HG03196 (cell line): Measurements from ENCODE around the gene BRICD5.

Experiments
- ATAC-seq: cut with Tn5 transposase; IDR thresholded peaks from one replicate; pipeline ENCODE4 v1.9.1; 2021; ENCODE audit not compliant: unreplicated experiment

Gene BRICD5

GRCh38 chr16:2183671-2184070, 27.0 kb downstream of the BRICD5 start:
- no peak for ATAC-seq

- no peak for ATAC-seq
Observed at GRCh38 chr16:2181952-2182351, 28.7 kb downstream of the BRICD5 start.

GRCh38 chr16:2180962-2181923, 29.4 kb downstream of the BRICD5 start:
- ATAC-seq, result no peak

- ATAC-seq, result no peak
Observed at GRCh38 chr16:2180461-2180860, 30.2 kb downstream of the BRICD5 start.

- no peak for ATAC-seq
Observed at GRCh38 chr16:2179576-2179975, 31.1 kb downstream of the BRICD5 start.

- ATAC-seq, result no peak
Observed at GRCh38 chr16:2179107-2179501, 31.6 kb downstream of the BRICD5 start.

- ATAC-seq, result no peak
Observed at GRCh38 chr16:2178321-2179106, 32.1 kb downstream of the BRICD5 start.

- no peak for ATAC-seq
Observed at GRCh38 chr16:2177561-2177960, 33.1 kb downstream of the BRICD5 start.

- no peak for ATAC-seq
Observed at GRCh38 chr16:2177101-2177500, 33.6 kb downstream of the BRICD5 start.

GRCh38 chr16:2176047-2176446, 34.6 kb downstream of the BRICD5 start:
- ATAC-seq, result no peak

GRCh38 chr16:2175454-2175853, 35.2 kb downstream of the BRICD5 start:
- ATAC-seq, result no peak

GRCh38 chr16:2174396-2175131, 36.1 kb downstream of the BRICD5 start:
- no peak for ATAC-seq

- ATAC-seq, result no peak
Observed at GRCh38 chr16:2173916-2174315, 36.7 kb downstream of the BRICD5 start.

- ATAC-seq, result no peak
Observed at GRCh38 chr16:2173366-2173765, 37.3 kb downstream of the BRICD5 start.

- no peak for ATAC-seq
Observed at GRCh38 chr16:2172688-2173335, 37.9 kb downstream of the BRICD5 start.

GRCh38 chr16:2171601-2172178, 39.0 kb downstream of the BRICD5 start:
- ATAC-seq, result no peak

- ATAC-seq, result no peak
Observed at GRCh38 chr16:2170587-2171435, 39.9 kb downstream of the BRICD5 start.

- no peak for ATAC-seq
Observed at GRCh38 chr16:2170080-2170479, 40.6 kb downstream of the BRICD5 start.

GRCh38 chr16:2167068-2167638, 43.5 kb downstream of the BRICD5 start:
- ATAC-seq, result no peak
